Fibroblast of lung (primary cell): ENCODE measurements around the gene GBF1.

Experiments
- EZH2 ChIP-seq: IDR thresholded peaks from 2 replicates; pipeline ENCODE4 v1.5.1; 2012; ENCODE audit warnings: low read length, control low read depth, mild to moderate bottlenecking; ENCODE audit errors: missing control alignments
- TF ChIP-seq, protein P1 (sequence below), 2 donors: IDR thresholded peaks in 1 of 2; conservative IDR thresholded peaks in 1 of 2; 1 replicate in 1 of 2; 2 replicates in 1 of 2; pipeline ENCODE4 v1.5.1; 2011 to 2012; ENCODE audit warnings: low read length in 2 of 2, control low read depth in 1 of 2, inconsistent platforms in 1 of 2, low read depth in 1 of 2, mild to moderate bottlenecking in 1 of 2

GRCh38 chr10:102289356-102289755 is 44.0 kb downstream of the GBF1 start:
- no peak for TF ChIP-seq EZH2
- TF ChIP-seq, protein P1, sequence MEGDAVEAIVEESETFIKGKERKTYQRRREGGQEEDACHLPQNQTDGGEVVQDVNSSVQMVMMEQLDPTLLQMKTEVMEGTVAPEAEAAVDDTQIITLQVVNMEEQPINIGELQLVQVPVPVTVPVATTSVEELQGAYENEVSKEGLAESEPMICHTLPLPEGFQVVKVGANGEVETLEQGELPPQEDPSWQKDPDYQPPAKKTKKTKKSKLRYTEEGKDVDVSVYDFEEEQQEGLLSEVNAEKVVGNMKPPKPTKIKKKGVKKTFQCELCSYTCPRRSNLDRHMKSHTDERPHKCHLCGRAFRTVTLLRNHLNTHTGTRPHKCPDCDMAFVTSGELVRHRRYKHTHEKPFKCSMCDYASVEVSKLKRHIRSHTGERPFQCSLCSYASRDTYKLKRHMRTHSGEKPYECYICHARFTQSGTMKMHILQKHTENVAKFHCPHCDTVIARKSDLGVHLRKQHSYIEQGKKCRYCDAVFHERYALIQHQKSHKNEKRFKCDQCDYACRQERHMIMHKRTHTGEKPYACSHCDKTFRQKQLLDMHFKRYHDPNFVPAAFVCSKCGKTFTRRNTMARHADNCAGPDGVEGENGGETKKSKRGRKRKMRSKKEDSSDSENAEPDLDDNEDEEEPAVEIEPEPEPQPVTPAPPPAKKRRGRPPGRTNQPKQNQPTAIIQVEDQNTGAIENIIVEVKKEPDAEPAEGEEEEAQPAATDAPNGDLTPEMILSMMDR (conservative IDR thresholded peaks at IDR 0.05 in 1 of 2, IDR thresholded peaks at IDR 0.05 in 1 of 2; ENCODE audit: low read depth in 1 of 2, low read length in 2 of 2): no peak
